GM10266 (cell line): ENCODE results near the gene EPG5.

ENCODE experiments used
- DNase-seq: peaks from one replicate; pipeline ENCODE4 v3.0.0; 2012; ENCODE audit errors: extremely low spot score
- TF ChIP-seq, protein P1 (sequence below): IDR thresholded peaks from 2 replicates; pipeline ENCODE4 v1.5.1; 2012; ENCODE audit warnings: mild to moderate bottlenecking, low read depth; ENCODE audit not compliant: control insufficient read depth, insufficient read depth; ENCODE audit errors: missing control alignments

EPG5 gene

DNA sequence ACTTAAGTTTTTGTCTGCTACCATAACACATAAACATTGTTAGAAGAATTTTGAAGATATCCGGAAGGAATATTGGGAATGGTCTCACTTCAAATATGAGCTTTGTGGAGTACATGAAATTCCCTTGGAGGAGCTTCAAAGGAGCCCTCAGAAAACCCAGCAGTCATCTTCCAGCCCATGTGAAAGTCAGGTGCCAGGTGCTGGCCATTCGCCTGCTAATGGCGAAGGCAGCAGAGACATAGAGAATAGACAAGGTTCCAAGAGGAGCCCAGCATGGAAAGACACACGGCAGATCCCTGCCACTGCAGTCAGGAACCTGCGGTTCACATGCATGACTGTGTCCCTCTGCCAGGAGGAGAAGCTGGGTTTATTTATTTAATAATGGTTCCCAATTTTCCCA lies 40.0 kb upstream of the EPG5 start:
- TF ChIP-seq, protein P1, sequence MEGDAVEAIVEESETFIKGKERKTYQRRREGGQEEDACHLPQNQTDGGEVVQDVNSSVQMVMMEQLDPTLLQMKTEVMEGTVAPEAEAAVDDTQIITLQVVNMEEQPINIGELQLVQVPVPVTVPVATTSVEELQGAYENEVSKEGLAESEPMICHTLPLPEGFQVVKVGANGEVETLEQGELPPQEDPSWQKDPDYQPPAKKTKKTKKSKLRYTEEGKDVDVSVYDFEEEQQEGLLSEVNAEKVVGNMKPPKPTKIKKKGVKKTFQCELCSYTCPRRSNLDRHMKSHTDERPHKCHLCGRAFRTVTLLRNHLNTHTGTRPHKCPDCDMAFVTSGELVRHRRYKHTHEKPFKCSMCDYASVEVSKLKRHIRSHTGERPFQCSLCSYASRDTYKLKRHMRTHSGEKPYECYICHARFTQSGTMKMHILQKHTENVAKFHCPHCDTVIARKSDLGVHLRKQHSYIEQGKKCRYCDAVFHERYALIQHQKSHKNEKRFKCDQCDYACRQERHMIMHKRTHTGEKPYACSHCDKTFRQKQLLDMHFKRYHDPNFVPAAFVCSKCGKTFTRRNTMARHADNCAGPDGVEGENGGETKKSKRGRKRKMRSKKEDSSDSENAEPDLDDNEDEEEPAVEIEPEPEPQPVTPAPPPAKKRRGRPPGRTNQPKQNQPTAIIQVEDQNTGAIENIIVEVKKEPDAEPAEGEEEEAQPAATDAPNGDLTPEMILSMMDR: no peak

GRCh38 chr18:46002934-46003333 lies 35.8 kb upstream of the EPG5 start:
- DNase-seq: no peak
- TF ChIP-seq, protein P1: no peak

More for the DNA sequence above, 40.0 kb upstream of the EPG5 start:
- no peak for DNase-seq

DNA sequence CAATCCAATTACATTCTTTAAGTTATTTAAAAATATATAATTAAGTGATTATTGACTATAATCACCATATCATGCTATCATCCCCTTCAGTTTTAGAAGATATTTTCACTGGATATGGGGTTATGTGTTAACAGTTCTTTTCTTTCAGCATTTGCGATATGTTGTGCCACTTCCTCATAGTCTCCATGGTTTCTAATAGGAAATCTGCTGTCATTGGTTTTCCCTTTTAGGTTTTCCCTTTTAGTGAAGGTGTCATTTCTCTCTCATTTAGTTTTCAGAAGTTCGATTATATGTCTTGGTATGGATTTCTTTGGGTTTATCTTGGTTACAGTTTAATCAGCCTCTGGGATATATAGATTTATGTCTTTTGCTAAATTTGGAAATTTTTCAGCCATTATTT lies 34.8 kb upstream of the EPG5 start:
- DNase-seq: no peak

DNA sequence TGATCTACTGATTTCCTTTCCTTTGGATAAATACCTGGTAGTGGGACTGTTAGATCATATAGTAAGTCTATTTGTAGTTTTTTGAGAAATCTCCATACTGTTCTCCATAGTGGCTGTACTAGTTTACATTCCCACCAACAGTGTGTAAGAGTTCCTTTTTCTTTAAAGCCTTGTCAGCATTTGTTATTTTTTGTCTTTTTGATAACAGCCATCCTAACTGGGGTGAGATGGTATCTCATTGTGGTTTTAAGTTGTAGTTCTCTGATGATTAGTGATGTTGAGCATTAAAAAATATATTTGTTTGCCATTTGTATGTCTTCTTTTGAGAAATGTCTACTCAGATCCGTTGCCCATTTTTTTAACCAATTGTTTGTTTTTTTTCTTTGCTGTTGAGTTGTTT lies 33.9 kb upstream of the EPG5 start:
- TF ChIP-seq, protein P1: no peak
- DNase-seq: no peak

More for the DNA sequence above, 34.8 kb upstream of the EPG5 start:
- TF ChIP-seq, protein P1: no peak

DNA sequence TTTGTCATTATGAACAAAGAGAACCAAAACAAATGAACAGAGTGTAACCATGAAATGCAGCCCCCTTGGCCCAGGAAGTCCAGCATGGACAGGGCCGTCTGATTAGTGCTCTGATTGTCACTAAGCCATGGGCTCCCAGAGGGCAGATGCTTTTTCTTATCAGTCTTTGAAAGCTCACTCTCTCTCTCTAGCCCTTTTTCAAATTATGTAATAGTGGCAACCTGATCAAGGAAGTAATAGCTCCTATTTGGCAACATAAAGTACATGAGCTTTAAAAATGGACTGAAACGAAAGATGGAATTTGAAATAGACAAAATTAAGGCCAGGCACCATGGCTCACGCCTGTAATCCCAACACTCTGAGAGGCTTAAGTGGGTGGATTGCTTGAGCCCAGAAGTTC lies 32.4 kb upstream of the EPG5 start:
- DNase-seq: no peak
- TF ChIP-seq, protein P1: no peak

DNA sequence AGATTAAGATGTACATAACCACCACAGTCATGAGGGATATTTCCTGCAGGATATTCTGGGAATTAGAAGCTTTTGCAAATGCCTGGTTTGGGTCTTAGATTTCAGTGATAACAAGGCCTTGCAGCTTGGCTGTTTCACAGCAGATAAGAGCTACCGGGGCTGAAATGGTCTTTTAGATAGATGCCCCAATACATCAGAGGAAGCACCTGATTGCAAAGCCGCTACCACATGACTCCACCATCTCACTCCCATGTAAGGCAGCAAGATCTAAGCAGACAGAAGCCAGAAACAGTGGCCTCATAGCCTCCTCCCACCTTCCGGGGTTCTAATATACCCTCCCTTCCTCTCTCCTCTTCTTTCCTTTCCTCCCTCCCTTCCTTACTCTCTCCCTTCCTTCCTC lies 31.1 kb upstream of the EPG5 start:
- TF ChIP-seq, protein P1: no peak
- no peak for DNase-seq

DNA sequence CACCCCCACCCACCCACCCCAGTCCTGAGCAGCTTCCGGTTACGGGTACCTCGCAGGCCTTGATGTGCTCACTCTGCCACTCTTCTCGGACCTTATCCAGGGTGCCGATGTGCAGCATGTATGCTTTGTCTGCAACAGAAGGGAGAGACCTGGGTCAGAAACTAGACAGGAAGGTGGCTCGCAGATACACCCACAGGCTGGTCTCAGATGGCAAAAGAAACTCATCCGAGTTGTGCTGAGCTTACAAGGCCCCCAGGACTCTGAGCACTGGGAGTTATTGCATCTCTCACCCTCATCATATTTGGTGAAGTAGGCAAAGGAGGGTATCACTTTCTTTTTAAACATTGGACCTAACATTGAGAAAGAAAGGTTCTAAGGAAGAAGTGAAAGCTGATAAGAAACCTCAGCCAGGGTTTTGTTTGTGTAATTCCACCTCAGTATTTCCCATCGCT lies 30.6 kb upstream of the EPG5 start:
- DNase-seq: no peak
- TF ChIP-seq, protein P1: no peak
